D721Med (cell line): ENCODE measurements around the gene VMAC.

Experiments
- DNase-seq: peaks from one replicate; pipeline ENCODE4 v3.0.0; 2011; ENCODE audit warnings: low spot score; ENCODE audit not compliant: insufficient read length
- FAIRE-seq: peaks from 2 replicates; lab custom pipeline; 2011; peaks lifted over from hg19 to GRCh38; lab: Jason Lieb, UNC
- TF ChIP-seq, protein P1 (sequence below): IDR thresholded peaks from 2 replicates; pipeline ENCODE4 v1.5.1; 2012; ENCODE audit warnings: mild to moderate bottlenecking, control low read depth; ENCODE audit not compliant: insufficient read depth; ENCODE audit errors: missing control alignments

Gene VMAC

DNA sequence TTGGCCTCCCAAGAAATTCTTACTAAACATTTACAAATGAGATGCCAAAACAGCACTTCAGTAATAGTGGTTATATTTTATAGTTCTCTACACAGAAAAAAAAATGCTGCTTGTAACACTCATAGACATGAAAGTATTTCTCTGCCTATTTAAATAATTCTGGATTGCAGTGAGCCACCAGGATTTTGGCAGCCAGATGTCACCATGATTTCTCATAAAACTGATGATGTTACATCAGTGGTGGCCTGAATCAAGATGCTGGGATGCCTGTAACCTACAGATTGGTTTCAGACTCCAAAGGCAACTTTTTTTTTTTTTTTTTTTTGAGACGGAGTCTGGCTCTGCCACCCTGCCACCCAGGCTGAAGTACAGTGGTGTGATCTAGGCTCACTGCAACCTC lies 6.7 kb downstream of the VMAC start:
- FAIRE-seq (no peak), DNase-seq (no peak)
- TF ChIP-seq, protein P1, sequence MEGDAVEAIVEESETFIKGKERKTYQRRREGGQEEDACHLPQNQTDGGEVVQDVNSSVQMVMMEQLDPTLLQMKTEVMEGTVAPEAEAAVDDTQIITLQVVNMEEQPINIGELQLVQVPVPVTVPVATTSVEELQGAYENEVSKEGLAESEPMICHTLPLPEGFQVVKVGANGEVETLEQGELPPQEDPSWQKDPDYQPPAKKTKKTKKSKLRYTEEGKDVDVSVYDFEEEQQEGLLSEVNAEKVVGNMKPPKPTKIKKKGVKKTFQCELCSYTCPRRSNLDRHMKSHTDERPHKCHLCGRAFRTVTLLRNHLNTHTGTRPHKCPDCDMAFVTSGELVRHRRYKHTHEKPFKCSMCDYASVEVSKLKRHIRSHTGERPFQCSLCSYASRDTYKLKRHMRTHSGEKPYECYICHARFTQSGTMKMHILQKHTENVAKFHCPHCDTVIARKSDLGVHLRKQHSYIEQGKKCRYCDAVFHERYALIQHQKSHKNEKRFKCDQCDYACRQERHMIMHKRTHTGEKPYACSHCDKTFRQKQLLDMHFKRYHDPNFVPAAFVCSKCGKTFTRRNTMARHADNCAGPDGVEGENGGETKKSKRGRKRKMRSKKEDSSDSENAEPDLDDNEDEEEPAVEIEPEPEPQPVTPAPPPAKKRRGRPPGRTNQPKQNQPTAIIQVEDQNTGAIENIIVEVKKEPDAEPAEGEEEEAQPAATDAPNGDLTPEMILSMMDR, result no peak

DNA sequence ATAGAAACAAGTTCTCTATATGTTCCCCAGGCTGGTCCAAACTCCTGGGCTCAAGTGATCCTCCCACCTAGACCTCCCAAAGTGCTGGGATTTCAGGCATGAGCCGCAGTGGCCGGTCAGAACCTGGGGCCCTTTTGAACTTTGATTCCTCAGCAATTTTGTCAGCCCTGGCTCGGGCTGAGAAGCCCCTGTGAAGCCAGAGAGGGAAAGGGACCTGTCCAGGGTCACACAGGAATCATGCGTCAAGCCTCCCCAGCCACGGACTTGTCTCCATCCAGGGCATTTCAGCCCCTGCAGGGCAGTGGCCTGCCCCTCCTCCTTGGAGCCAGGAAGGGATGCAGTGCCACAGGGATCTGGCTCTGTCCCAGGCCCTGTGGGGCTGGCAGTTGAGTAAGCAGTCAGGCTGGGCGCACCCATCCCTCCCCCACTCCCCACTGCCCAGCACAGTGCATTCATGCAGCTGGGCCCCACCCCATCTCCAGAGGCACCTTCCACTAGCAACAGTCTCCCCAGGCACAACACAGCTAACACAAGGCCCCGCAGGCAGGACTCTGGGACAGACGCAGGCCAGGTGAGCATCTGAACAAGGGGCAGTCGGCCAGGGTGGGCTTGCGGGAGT lies 9.2 kb downstream of the VMAC start, which contains the start of gene CAPS:
Gene CAPS, plus strand, starts transcription at position 516 of the 619 bp plus-strand sequence. CDS start 153 bp downstream, outside the sequence.
- DNase-seq (no peak), FAIRE-seq (no peak)
- TF ChIP-seq, protein P1, result no peak

DNA sequence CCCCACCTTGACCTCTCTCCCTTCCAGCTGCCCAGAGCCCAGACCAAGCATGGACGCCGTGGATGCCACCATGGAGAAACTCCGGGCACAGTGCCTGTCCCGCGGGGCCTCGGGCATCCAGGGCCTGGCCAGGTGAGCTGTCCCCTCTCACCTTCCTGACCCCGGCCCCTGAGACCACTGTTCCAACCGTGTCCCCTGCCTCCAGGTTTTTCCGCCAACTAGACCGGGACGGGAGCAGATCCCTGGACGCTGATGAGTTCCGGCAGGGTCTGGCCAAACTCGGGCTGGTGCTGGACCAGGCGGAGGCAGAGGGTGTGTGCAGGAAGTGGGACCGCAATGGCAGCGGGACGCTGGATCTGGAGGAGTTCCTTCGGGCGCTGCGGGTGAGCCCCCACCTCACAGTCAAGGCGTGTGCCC lies 9.7 kb downstream of the VMAC start:
- no peak for DNase-seq
- TF ChIP-seq, protein P1, result no peak
- no peak for FAIRE-seq

DNA sequence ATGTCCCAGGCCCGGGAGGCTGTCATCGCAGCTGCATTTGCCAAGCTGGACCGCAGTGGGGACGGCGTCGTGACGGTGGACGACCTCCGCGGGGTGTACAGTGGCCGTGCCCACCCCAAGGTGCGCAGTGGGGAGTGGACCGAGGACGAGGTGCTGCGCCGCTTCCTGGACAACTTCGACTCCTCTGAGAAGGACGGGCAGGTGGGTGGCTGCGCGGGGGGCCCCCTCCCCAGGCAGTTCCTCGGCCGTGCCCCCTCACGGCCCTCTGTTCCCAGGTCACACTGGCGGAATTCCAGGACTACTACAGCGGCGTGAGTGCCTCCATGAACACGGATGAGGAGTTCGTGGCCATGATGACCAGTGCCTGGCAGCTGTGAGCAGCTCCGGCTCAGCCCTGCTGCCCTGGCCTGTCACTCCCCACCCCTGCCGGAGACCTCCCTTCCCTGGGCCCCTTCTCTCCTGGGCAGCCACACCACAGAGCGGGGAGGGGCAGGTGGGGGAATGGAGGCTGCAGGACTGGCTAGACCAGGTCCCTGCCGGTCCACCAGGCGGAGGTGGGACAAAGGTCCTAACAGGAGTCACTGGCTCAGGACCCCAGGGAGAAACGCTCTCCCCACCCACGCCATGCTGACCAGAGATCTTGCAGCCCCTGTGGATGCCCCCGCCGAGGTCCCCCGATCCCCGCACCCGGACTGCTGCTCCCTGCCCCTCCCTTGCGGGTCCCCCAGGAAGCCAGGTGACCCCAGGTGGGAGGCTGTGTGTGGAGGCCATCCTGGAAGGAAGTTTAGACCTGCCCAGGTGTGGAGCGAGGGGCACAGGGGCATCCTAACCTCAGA lies 10.5 kb downstream of the VMAC start:
- no peak for DNase-seq
- TF ChIP-seq, protein P1, result no peak
- no peak for FAIRE-seq

DNA sequence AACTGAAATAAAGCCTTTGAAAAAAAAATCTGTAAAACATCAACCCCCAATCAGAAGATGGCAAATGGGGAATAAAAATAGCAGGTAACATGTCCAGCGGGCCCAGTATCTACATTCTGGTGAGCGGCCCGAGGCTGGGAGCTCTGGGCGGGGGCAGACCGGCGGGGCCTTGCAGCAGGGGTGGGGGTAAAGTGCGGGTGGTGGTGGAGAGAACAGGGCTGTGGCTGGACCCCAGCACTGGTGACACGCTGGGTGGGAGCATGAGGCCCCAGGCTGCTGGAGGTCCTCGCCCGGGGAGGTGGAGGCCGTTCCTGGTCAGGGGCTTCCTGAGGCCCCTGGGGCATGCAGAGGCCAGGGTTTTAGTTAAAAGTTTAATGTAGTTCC lies 11.1 kb downstream of the VMAC start:
- TF ChIP-seq, protein P1, result no peak

DNA sequence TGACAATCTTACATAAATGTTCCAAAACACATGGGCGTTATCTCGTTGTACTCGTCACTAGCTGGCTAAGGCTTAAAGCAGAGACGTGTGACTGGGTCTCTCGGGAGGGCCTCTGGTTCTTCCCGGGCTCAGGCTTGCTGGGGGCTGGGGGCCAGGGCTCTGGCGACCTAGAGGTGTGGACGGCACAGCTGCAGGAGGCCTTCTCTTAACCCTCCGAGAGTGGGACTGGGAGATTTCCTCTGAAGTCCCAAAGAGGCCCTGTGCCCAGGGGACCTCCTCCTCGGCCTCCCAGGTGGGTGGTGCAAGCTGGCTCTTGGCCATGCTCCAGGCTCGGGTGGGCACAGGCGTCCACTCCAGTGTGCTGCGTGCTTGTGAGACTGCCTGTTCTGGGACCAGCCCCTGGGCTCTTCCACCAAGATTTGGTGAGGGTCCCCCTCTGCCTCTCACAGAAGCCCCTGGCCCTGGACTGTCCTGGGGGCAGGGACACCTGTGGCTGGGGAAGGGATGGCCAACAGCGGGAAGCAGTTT lies 11.6 kb downstream of the VMAC start:
- no peak for DNase-seq
- no peak for FAIRE-seq
- TF ChIP-seq, protein P1, result no peak

More for the DNA sequence above, 11.1 kb downstream of the VMAC start:
- DNase-seq (no peak), FAIRE-seq (no peak)
